Choroid plexus epithelial cell (primary cell): Measurements from ENCODE around the gene LGR5.

ENCODE experiments used
- DNase-seq: peaks from one replicate; pipeline ENCODE4 v3.0.0-alpha.2; 2010; ENCODE audit warnings: low read depth
- H3K4me3 ChIP-seq: 2 replicates; pipeline ENCODE4 v1.5.1; 2011; ENCODE audit warnings: low read depth, mild to moderate bottlenecking, control low read depth, low read length, moderate library complexity
- TF ChIP-seq, protein P1 (sequence below): conservative IDR thresholded peaks from 2 replicates; pipeline ENCODE4 v1.5.1; 2011; ENCODE audit warnings: low read depth, mild to moderate bottlenecking, control low read depth, inconsistent platforms, low read length, moderate library complexity

Gene LGR5

GRCh38 chr12:71492604-71493003 lies 53.0 kb downstream of the LGR5 start:
- H3K4me3 ChIP-seq: no peak overlapping the region
- TF ChIP-seq, protein P1, sequence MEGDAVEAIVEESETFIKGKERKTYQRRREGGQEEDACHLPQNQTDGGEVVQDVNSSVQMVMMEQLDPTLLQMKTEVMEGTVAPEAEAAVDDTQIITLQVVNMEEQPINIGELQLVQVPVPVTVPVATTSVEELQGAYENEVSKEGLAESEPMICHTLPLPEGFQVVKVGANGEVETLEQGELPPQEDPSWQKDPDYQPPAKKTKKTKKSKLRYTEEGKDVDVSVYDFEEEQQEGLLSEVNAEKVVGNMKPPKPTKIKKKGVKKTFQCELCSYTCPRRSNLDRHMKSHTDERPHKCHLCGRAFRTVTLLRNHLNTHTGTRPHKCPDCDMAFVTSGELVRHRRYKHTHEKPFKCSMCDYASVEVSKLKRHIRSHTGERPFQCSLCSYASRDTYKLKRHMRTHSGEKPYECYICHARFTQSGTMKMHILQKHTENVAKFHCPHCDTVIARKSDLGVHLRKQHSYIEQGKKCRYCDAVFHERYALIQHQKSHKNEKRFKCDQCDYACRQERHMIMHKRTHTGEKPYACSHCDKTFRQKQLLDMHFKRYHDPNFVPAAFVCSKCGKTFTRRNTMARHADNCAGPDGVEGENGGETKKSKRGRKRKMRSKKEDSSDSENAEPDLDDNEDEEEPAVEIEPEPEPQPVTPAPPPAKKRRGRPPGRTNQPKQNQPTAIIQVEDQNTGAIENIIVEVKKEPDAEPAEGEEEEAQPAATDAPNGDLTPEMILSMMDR: no peak
- DNase-seq: no peak

GRCh38 chr12:71499834-71500233 lies 60.2 kb downstream of the LGR5 start:
- no peak for DNase-seq
- no peak overlapping the region for H3K4me3 ChIP-seq
- TF ChIP-seq, protein P1: no peak

- peak; percentile 2 for DNase-seq
- TF ChIP-seq, protein P1: no peak
- H3K4me3 ChIP-seq: no peak overlapping the region
Measured at GRCh38 chr12:71503579-71504391, 64.2 kb downstream of the LGR5 start.

DNA sequence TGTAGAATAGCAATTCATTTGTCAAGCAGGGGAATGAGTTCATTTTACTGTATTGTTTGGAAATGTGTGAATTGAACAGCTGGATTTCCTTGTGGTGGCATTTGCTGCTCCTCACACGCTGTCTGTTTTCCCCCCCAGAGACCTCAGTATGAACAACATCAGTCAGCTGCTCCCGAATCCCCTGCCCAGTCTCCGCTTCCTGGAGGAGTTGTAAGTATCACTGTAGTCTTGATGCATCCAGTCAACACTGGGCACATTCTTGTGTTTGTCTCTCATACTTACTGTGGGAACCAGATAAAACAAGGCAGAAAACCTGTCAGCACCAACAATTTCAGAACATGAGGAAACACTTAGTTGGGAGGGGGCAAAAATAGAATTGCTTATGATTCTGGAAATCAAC lies 64.9 kb downstream of the LGR5 start:
- TF ChIP-seq, protein P1: no peak
- no peak overlapping the region for H3K4me3 ChIP-seq
- peak; percentile 12 for DNase-seq

- DNase-seq: no peak
- no peak overlapping the region for H3K4me3 ChIP-seq
- TF ChIP-seq, protein P1: no peak
Measured at GRCh38 chr12:71509705-71510104, 70.1 kb downstream of the LGR5 start.

DNA sequence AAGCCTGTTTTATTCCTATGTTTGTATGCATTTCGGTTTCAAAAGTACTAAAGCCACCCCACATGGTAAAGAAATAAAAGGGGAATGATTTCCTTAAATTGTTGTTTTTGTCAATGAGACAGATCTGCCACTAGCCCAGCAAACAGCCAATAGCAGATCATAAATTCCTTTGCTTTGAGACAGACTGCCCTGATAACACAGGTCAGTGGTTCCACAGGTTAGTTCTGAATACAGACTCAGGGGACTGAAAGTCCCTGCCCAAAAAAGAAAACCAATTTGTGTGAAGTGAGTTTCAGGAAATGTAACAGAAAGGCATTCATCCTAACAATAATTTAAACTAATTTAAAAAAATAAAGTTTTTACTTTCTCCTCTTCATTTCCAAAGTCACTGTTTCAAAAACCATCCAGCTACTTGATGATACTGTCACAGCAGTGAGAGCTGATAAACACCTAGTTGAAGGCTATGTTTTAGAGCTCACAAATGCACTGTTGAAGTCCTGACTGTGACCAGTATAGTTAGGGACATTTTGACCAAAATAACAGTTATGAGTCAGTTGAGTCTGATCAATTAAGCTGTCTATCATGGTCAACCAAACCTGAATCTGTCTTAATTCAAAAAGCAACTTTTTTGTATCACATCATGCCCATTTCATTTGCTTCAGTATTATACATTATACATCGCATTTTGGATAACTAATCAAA lies 77.7 kb downstream of the LGR5 start:
- TF ChIP-seq, protein P1: no peak
- no peak for DNase-seq
- H3K4me3 ChIP-seq: no peak overlapping the region
